IPS-NIHi11 (cell line): ENCODE data around the gene POLE.

ENCODE experiments used
- DNase-seq: peaks from one replicate; pipeline ENCODE4 v3.0.0; 2012; ENCODE audit warnings: mixed read lengths, low spot score

Gene POLE

GRCh38 chr12:132675757-132676432 is 11.2 kb downstream of the POLE start:
- DNase-seq = no peak

DNA sequence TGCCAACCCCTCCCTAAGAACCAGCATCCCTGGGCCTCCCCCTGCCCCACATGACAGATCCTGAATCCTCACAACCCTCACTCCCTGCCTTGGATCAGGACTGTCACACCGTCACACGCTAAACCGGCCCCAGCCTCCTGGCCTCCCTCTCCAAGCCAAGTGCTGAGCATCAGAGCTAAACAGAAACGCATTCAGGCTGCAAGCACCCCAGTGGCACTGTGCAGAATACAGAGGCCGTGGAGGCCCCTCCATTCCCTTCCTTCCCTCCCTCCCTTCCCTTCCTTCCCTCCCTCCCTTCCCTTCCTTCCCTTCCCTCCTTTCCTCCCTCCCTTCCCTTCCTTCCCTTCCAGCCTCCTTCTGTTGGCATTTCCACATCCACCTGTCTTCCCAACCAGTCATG is 12.6 kb downstream of the POLE start:
- DNase-seq = no peak

DNA sequence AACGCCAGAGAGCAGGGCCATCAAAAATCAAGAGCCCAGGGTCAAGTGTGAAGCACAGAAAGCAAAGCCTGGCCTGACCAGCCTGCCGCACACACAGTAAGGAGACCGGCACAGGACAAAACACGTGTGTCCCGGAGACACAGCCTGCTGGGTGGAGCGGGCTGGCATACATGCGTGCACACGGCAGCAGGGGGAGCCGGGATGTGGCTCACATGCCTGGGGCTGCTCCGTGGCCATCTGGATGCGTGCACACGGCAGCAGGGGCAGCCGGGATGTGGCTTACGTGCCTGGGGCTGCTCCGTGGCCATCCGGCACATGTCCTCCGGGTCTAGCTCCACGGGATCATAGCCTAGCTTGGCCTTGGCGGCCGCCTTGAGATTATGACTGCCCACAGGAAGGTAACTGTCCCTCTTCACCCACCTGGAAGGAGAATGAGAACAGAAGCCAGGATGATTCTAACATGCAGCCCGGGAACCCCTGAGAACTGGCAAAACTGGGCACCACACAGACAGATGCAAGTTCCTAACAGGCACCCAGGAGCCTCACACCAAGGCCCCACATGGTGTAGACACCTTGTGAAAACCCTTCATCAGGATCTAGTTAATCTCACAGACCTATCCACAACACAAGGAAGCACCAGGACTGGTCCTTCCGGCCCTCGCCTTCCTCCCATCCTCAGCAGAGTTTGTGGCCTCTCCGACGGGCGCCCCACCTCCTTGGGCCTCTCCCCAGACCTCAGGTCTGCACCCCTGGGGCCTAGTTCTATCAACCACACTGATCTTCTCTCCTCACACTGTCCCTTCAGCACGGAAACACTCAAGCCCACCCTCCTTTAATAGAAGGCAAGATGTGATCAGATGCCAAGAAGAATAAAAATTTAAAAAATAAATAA is 13.6 kb downstream of the POLE start:
- no peak for DNase-seq

GRCh38 chr12:132672678-132673077 is 14.5 kb downstream of the POLE start:
- DNase-seq = no peak

- DNase-seq = no peak
Measured at GRCh38 chr12:132672116-132672515, 15.0 kb downstream of the POLE start.

DNA sequence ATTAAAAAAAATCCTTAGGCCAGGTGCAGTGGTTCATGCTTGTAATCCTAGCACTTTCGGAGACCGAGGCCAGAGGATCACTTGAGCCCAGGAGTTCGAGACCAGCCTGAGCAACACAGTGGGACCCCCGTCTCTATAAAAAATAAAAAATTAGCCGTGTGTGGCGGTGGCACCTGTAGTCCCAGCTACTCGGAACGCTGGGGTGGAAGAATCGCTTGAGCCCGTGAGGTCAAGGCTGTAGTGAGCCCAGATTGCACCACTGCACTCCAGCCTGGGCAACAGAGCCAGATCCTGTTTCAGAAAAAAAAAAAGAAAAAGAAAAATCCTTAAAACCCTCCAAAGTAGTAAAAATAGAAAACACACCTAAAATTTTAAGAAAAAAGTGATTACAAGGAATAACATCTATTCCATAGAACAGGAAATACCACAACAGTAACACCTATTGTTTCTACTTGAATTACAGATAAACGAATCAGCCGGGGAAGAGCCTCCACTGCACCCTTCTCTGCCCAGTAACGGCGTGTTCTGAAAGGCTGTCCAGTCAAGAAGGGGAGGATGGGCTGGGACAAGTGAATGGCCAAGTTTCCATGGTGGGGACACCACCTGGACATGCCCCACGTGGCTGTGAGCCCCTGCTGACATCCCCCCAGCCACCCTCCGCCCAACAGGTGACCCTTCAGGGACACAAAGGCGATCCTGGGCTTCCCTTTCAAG is 17.8 kb downstream of the POLE start:
- no peak for DNase-seq

GRCh38 chr12:132668191-132669088 is 18.7 kb downstream of the POLE start:
- no peak for DNase-seq

DNA sequence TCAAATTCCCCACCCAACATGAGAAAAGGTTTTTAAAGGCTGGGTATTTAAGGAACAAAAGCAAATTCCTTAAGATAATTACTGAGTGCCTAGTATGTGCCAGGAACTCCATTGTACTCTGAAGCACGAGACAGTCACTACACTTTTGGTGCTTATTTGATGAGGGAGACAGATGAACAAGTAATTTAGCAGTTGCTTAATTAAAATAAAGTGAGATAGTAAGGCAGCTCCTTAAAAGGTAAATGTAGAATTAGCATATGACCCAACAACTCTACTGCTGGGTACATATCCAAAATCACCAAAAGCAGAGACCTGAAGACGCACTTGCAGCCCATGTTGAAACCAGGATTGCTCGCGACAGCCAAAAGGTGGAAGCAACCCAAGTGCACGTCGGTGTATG is 21.3 kb downstream of the POLE start:
- no peak for DNase-seq

GRCh38 chr12:132665149-132665491 is 22.0 kb downstream of the POLE start:
- no peak for DNase-seq

DNA sequence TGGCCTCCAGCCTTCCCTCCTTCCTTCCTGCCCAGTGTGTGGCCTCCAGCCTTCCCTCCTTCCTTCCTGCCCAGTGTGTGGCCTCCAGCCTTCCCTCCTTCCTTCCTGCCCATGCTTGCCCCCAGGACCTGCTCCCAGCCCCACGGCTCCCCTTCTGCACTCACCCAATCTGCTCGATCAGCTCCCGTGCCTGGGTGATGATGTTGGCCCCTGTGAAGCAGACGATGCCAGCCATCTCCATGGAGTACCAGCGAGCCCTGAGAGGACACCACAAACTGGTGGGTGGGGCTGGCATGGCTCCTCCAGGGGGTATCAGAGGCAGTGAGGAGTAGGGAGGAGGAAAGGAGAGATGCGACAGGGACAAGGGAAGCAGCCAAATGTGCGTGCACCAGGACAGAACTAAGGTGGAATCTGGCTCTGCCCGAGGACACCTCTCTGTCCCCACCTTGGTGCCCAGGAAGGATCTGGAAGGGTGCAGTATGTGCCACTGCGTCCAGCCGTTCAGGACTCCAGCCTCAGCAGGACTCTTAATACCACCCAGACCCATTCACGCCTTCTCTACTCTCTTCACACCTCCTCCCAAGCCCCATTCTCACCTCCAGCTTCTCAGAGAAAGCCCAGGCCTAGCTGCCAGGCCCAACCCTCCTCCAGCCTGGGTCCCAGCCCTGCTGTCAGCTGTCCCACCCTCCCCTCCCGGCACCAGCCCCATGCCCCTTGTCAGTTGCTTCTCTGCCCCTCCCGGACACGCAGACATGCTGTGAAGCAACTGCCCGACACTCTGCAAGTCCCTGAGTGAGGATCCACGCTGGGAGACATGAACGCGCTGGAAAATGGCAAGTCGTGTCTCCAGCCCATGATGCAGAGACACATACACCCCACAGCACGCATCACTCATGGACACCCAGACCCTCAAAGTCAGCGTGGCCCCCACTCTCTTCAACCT is 22.7 kb downstream of the POLE start:
- no peak for DNase-seq

GRCh38 chr12:132662901-132663755 is 24.0 kb downstream of the POLE start:
- no peak for DNase-seq

DNA sequence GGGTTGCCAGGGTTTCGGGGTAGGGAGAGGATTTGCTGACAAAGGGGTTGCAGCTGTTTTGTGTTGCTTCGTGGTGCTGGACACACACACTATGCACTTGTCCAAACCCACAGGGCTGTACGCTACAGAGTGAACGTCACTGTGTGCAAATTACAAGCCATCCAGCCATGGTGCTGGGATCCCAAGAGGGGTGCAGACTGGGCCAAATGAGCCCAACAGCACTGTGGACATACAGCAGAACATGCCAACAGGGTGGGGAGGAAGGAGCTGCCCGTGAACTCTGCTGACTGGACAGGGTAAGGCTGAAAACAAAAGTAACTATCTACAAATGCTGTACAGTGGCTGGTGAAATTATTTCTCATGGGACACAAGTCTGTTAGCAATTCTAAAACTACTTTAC is 25.2 kb downstream of the POLE start:
- DNase-seq = no peak

GRCh38 chr12:132660996-132661395 is 26.1 kb downstream of the POLE start:
- no peak for DNase-seq

DNA sequence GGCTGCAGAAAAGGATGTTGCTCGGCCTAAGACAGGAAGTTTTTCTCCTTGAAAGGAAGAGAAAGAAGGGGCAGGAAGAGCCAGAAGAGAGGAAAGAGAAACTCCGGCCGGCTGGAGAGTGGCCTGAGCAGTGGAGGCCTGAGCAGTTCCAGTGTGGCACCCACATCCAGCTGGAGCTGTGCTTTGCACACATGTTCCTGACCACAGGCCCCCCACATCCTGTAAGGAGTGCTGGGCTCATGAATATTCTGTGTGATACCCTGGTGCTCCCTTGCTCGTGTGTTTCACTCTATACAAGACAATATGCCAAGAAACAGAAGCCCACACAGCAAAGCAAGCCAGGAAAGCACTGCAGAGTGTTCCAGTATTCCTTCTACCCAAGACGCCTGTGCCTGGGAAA is 27.1 kb downstream of the POLE start:
- no peak for DNase-seq

DNA sequence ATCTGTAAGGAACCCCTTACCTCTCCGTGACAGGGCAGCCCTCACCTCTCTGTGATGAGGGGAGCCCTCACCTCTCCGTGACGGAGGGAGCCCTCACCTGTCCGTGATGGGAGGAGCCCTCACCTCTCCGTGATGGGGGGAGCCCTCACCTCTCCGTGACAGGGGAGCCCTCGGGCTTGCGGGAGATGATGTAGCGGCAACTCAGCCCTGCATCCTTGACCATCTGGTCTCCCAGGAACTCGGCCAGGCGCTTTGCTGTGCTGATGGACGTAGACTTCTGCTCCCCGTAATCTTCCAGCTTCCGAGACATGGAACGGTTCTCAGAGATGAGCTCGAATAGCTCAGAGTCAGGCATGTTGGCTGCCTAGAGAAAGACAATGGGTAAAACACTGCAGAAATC is 28.0 kb downstream of the POLE start:
- no peak for DNase-seq

- DNase-seq = no peak
Measured at GRCh38 chr12:132658149-132658894, 28.8 kb downstream of the POLE start.

DNA sequence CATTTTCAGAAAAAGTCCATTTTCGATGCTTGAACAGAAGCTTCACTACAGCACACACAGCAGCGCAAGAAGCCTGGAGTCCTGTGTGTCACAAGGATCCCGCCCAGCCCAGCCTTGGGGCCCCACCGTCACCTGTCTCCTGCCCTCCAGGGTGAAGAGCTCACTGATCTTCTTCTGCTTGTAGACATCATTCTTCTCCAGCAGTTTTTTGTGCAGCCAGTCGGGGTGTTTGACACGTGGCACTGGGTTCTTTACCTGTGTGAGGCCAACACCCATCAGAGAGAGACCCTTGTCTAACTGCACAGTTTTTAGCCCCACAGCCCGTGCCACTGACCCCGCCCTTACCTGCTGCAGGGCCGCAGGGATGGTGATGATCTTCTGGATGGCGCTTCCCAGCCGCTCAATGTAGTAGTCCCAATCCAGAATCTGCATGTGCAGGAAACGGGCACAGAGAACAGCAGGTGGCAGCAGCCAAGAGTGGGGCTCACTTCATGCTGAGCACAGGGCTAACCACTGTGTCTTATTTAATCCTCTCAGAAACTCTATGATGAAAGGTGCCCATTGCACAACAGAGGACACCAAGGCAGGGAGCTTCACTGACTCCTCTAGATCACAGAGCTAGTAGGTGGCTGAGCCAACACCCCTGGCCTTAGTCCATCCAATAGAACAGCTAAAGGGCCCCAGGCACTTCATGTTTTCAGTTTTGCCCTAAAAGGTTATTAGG is 30.0 kb downstream of the POLE start:
- no peak for DNase-seq

- DNase-seq = no peak
Measured at GRCh38 chr12:132653567-132654290, 33.4 kb downstream of the POLE start.
